BJ (cell line): Measurements from ENCODE around the gene NCS1. TPM values are rescaled to one million over a fixed set of nuclear protein-coding genes. Genes with fewer than 3 reads are reported as not detected.

Source experiments
- CTCF ChIA-PET: fragments of 350-600 bp; formaldehyde crosslinking; extraction: SDS; loops from one replicate; lab custom pipeline; 2021; ENCODE audit warnings: antibody characterized with exemption, inconsistent platforms; lab: Yijun Ruan, JAX
- POLR2A ChIA-PET: fragments of 300-600 bp; sonication (Branson Sonifier 250); formaldehyde crosslinking; extraction: SDS; loops from one replicate; lab custom pipeline; 2021; ENCODE audit warnings: antibody characterized with exemption; lab: Charles Lee
- DNase-seq: peaks from one replicate; pipeline ENCODE4 v3.0.0-alpha.2; 2011; ENCODE audit warnings: low read depth
- H3K27me3 ChIP-seq: 2 replicates; pipeline ENCODE4 v1.6.0; 2011; ENCODE audit warnings: low read length; ENCODE audit not compliant: control insufficient read depth, insufficient read depth
- H3K36me3 ChIP-seq: 2 replicates; pipeline ENCODE4 v1.5.1; 2011; ENCODE audit warnings: low read length; ENCODE audit not compliant: control insufficient read depth, insufficient read depth
- H3K4me3 ChIP-seq: 2 replicates; pipeline ENCODE4 v1.5.1; 2011; ENCODE audit warnings: low read depth, mild to moderate bottlenecking, control low read depth, low read length
- CTCF ChIP-seq: IDR thresholded peaks from 2 replicates; pipeline ENCODE4 v1.5.1; 2011; ENCODE audit warnings: low read depth, mild to moderate bottlenecking, control low read depth, inconsistent platforms, low read length, moderate library complexity; ENCODE audit not compliant: insufficient read depth
- polyA plus RNA-seq: library from polyadenylated mRNA; depleted of rRNA; stranded (reverse); fragments of >200 nt; gene quantifications from 2 replicates; pipeline ENCODE4 v1.2.3, GENCODE V29; 2011

The NCS1 gene
- polyA plus RNA-seq, 1 experiment, result 67.7 TPM

- no peak overlapping the region for H3K4me3 ChIP-seq
- H3K27me3 ChIP-seq, result peaks cover 48% of the 10 kb centered on the region
- H3K36me3 ChIP-seq, result no peaks in the 10 kb centered on the region
- CTCF ChIA-PET, result interaction anchor here (0.6 to 2.4 kb wide), 2 partner anchors 19 to 284 kb away, joined by 3 to 12 read pairs; no protein-coding TSS in a partner anchor
- DNase-seq, result no peak
- POLR2A ChIA-PET, result no interaction called here
- TF ChIP-seq CTCF, result no peak
Measured at GRCh38 chr9:130262061-130262745, 90.0 kb downstream of the NCS1 start.

GRCh38 chr9:130262771-130263170 is 90.6 kb downstream of the NCS1 start:
- H3K4me3 ChIP-seq, result no peak overlapping the region
- no peak for TF ChIP-seq CTCF
- peaks cover 53% of the 10 kb centered on the region for H3K27me3 ChIP-seq
- no peaks in the 10 kb centered on the region for H3K36me3 ChIP-seq
- DNase-seq, result no peak
- CTCF ChIA-PET, result interaction anchor here (1.0 to 2.4 kb wide), 2 partner anchors 11 to 19 kb away, joined by 3 to 12 read pairs; no protein-coding TSS in a partner anchor
- POLR2A ChIA-PET, result no interaction called here

- H3K36me3 ChIP-seq, result no peaks in the 10 kb centered on the region
- CTCF ChIA-PET, result interaction anchor here (1.0 to 2.4 kb wide), 2 partner anchors 12 to 20 kb away, joined by 3 to 12 read pairs; no protein-coding TSS in a partner anchor
- TF ChIP-seq CTCF, result no peak
- no peak overlapping the region for H3K4me3 ChIP-seq
- peaks cover 62% of the 10 kb centered on the region for H3K27me3 ChIP-seq
- no peak for DNase-seq
- POLR2A ChIA-PET, result no interaction called here
Measured at GRCh38 chr9:130263601-130264413, 91.6 kb downstream of the NCS1 start.

GRCh38 chr9:130264414-130265350 is 92.5 kb downstream of the NCS1 start:
- Histone ChIP-seq H3K4me3 (no peak overlapping the region), H3K36me3 (no peaks in the 10 kb centered on the region), H3K27me3 (peaks cover 60% of the 10 kb centered on the region)
- DNase-seq, result no peak
- POLR2A ChIA-PET, result no interaction called here
- CTCF ChIA-PET, result no interaction called here
- no peak for TF ChIP-seq CTCF
